NK-92 (cell line): ENCODE measurements around the gene MAP2K5.
"Not testable (repeated sequence)": the region's sequence is repeated elsewhere in the genome, so short reads cannot be mapped to it uniquely, and the experiment has no call there.

ENCODE experiments used
- DNase-seq: peaks from one replicate; lab custom pipeline; 2025; ENCODE audit not compliant: unreplicated experiment; lab: John Stamatoyannopoulos, UW

MAP2K5 gene

GRCh38 chr15:67652586-67652985, 110.1 kb downstream of the MAP2K5 start:
- no peak for DNase-seq

DNA sequence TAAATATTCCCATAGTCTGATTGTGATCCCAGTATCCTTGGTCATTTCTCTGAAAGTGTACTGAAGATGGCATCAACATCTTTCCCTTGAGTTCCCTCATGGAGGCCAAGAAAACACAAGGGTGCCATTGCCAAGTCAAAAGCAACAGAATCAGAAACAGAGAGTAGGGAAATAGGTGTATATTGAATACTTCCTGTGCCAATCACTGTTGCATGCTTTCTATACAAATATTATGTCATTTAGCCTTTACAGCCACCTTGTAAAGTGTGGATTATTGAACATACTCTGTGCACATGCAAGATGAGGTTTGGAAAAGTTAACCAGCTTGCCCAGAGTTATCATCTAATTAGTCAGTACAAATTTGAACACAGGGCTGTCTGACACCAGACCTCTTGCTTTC, 117.9 kb downstream of the MAP2K5 start:
- no peak for DNase-seq

DNA sequence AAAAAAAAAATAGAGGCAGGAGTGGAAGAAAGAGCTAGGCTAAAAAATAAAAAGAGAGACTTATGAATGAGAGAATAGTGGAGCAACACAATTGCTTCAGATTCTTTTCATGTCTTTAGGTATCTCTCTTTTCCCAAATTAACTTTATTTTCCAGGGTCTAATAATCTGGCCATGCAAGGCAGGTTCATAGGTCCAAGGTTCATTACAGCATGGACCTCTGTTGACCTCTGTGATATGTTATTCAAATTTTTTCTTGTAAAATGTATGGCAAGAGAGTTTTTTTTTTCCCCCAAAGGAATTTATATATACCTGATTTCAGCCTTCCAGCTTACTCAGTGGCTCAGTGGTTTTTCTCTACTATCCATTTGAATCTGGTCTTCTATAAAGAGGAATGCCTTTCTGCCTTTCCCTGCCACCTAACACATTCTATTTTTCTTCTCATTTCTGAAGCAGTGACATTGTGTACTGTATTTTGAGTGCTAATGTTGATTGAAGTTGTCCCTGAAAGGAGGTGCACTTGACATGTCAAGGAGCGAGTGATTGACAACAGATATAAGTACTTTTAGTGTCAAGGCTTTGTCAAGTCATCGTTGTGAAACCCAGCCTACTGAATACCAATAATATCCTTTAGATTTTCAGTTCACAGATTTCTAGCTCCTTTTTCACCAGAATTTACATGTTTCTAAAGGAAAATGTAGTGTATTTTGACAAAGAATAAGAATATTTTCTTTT, 118.5 kb downstream of the MAP2K5 start:
- no peak for DNase-seq

GRCh38 chr15:67670647-67671305, 128.3 kb downstream of the MAP2K5 start:
- DNase-seq = no peak

GRCh38 chr15:67672834-67673233, 130.3 kb downstream of the MAP2K5 start:
- DNase-seq = not testable (repeated sequence)

DNA sequence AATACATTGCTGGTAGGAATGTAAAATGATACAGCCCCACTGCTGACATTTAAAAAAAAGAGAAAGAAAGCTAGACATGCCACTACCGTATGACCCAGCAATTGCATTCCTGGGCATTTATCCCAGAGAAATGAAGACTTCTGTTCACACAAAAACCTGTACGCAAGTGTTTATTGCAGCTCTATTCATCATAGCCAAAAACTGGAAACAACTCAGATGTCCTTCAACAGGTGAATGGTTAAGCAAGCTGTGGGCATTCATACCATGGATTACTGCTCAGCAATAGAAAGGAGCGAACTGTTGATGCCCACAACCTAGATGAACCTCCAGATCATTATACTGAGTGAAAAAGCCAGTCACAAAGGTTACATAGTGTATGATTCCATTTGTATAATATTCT, 132.5 kb downstream of the MAP2K5 start:
- no peak for DNase-seq

DNA sequence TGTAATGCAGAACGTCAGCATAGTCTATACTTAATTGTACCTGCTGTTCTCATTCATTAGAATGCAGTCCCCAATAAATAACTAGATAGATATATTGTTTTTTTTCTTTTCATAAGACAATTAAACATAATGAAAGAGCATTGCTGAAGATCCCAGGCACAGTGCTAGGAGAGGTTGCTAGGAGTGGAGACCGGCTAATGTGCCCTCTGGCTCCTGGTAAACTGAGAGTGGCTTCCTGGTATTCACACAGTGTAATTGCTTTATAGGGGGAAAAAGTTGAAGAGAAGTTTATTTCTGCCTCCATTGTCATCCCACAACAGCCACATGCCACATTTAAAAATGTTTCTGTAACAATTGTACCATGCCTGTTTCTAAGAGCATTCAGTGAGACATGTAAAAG, 135.6 kb downstream of the MAP2K5 start:
- no peak for DNase-seq

- no peak for DNase-seq
Observed at GRCh38 chr15:67678993-67679392, 136.5 kb downstream of the MAP2K5 start.

GRCh38 chr15:67680641-67681040, 138.1 kb downstream of the MAP2K5 start:
- DNase-seq = no peak

DNA sequence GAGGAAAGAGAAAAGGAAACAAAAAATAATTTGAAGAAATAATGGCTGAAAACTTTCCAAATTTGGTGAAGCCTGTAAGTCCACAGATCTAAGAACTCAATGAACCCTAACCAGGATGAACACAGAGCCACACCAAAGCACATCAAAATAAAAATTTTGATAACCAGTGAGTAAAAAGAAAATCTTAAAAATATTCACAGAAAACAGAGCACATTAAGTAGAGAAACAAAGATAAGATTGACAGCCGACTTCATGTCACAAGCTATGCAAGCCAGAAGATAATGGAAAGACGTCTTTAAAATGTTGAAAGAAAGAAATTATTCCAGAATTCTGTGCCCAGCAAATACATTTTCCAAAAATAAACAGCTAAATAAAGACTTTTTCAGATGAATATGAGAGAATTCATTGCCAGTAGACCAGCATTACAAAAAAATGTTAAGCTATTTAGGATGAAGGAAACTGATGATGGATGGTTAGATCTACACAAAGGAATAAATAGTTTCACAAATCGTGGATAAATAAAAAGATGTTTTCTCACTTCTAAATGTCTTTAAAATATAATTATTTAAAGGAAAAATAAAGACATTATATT, 142.6 kb downstream of the MAP2K5 start:
- no peak for DNase-seq

GRCh38 chr15:67685716-67686115, 143.2 kb downstream of the MAP2K5 start:
- DNase-seq = no peak

DNA sequence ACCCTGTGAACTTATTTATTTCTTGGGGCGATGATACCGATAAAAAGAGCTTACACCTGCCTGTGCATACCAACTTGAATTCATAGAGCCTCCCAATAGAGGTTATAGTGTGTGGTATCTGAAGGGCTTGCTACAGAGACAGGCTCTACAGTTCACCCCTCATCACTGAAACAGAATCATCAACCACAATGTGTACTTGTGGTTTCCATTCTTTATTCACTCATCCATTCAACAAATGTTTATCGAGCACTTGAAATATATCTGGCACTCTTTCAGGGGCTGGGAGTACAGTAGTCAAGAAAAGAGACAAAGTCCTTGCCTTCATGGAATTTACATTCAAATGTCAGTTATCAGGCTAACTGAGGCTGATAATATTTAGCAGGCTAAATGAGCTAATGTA, 148.4 kb downstream of the MAP2K5 start:
- DNase-seq = no peak

GRCh38 chr15:67691450-67691849, 148.9 kb downstream of the MAP2K5 start:
- DNase-seq = no peak

- no peak for DNase-seq
Observed at GRCh38 chr15:67692573-67692972, 150.1 kb downstream of the MAP2K5 start.

DNA sequence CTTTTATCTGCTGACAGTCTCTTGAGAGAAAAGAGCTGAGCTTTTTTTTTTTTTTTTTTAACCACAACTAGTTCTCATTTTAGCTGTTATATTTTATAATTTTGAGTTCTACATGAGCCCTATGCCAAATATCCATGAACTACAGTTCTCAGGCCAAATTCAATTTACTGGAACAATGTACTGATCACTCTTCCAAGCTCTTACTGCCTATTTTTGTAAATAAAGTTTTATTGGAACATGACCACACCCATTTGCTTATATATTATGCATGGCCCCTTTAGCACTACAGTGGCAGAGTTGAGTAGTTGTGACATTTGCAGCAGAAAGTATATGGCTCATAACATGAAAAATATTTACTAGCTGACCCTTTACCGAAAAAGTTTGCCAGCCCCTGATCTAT, 153.6 kb downstream of the MAP2K5 start:
- DNase-seq = no peak

GRCh38 chr15:67700023-67700422, 157.5 kb downstream of the MAP2K5 start:
- no peak for DNase-seq

DNA sequence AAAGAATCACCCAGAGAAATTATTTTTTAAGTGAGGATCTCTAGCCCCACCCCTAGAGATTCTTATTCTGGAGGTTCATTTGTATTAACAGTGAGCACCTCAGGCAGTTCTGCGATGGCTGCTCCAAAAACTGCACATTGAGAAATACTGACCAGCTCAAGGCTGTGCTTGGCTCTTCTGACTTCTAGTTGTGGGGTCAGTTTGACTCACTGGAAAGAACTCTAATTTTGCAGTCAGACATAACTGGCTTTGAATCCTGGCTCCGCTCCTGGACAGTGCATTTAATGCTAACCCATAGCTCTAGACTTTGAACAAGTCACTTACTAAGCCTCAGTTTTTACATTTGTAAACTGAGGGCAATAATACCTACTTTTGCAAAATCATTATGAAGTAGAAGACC, 159.2 kb downstream of the MAP2K5 start:
- DNase-seq = no peak

- DNase-seq = no peak
Observed at GRCh38 chr15:67707520-67708283, 165.2 kb downstream of the MAP2K5 start.

GRCh38 chr15:67708500-67708899, 166.0 kb downstream of the MAP2K5 start:
- DNase-seq = no peak

GRCh38 chr15:67715170-67715569, 172.7 kb downstream of the MAP2K5 start:
- no peak for DNase-seq

DNA sequence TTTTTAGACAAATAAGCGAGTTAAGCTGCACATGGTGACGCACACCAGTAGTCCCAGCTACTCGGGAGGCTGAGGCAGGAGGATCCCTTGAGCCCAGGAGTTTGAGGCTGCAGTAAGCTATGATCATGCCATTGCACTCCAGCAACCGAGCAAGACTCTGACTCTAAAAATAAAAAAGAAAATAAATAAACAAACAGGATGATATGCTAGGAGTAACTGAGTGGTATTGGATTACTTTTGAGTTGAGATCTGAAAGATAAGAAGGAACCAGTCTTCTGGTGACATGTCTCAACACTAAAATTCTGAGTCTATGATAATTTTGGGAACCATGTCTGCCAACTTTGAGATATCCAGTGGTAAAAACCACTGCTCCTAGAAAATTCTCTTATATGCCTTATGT, 173.7 kb downstream of the MAP2K5 start:
- DNase-seq = no peak

GRCh38 chr15:67717776-67718175, 175.3 kb downstream of the MAP2K5 start:
- no peak for DNase-seq
